Neutrophil (primary cell): Measurements from ENCODE around the gene PGAM1.
A peak's percentile ranks its signal among the peaks of the same experiment; 100 is the strongest.

ENCODE experiments used
- H3K27ac ChIP-seq: fragments of 200-600 bp; sonication (generic); 2 replicates; pipeline ENCODE4 v1.5.1; 2016; ENCODE audit warnings: mild to moderate bottlenecking, moderate library complexity
- H3K27me3 ChIP-seq: fragments of 200-600 bp; sonication (generic); 2 replicates; pipeline ENCODE4 v1.6.0; 2016; ENCODE audit warnings: mild to moderate bottlenecking
- H3K36me3 ChIP-seq: fragments of 200-600 bp; sonication (generic); 2 replicates; pipeline ENCODE4 v1.5.1; 2017
- H3K4me1 ChIP-seq, 2 experiments: fragments of 200-600 bp in 1 of 2; sonication (generic) in 1 of 2; 1 replicate in 1 of 2; 2 replicates in 1 of 2; pipeline versions ENCODE4 v1.5.1 to v1.6.1; 2013 to 2016; ENCODE audit warnings: low read depth in 1 of 2, low read length in 1 of 2, mild to moderate bottlenecking in 1 of 2, moderate library complexity in 1 of 2; ENCODE audit not compliant: control insufficient read depth in 1 of 2, insufficient read depth in 1 of 2
- H3K4me3 ChIP-seq, 2 experiments: fragments of 200-600 bp in 1 of 2; sonication (generic) in 1 of 2; 1 replicate in 1 of 2; 2 replicates in 1 of 2; pipeline ENCODE4 v1.5.1; 2013 to 2016; ENCODE audit warnings: low read depth in 1 of 2, low read length in 1 of 2, mild to moderate bottlenecking in 1 of 2, moderate library complexity in 1 of 2
- H3K9me3 ChIP-seq: fragments of 200-600 bp; sonication (generic); 2 replicates; pipeline ENCODE4 v1.5.1; 2016
- CTCF ChIP-seq: fragments of 200-600 bp; sonication (generic); IDR thresholded peaks from 2 replicates; pipeline ENCODE4 v1.5.1; 2016; ENCODE audit warnings: antibody characterized with exemption

The PGAM1 gene

GRCh38 chr10:97393034-97393573 lies 32.9 kb upstream of the PGAM1 start:
- Histone ChIP-seq H3K9me3 (no peaks in the 10 kb centered on the region), H3K4me3 (no peak overlapping the region), H3K27me3 (no peaks in the 10 kb centered on the region), H3K4me1 (peaks cover 24 to 34% of the 10 kb centered on the region in 2 experiments), H3K36me3 (peaks cover 36% of the 10 kb centered on the region), H3K27ac (no peak overlapping the region)
- TF ChIP-seq CTCF = no peak

- Histone ChIP-seq H3K4me1 (peaks cover 22 to 24% of the 10 kb centered on the region in 2 experiments), H3K27ac (peak overlapping the region; percentile 46), H3K9me3 (no peaks in the 10 kb centered on the region), H3K27me3 (no peaks in the 10 kb centered on the region), H3K36me3 (peaks cover 19% of the 10 kb centered on the region), H3K4me3 (no peak overlapping the region)
- no peak for TF ChIP-seq CTCF
Observed at GRCh38 chr10:97396056-97396455, 29.9 kb upstream of the PGAM1 start.

- Histone ChIP-seq H3K4me1 (peaks cover 59% of the 10 kb centered on the region in 2 experiments), H3K27ac (peak overlapping the region; percentile 97), H3K36me3 (peaks cover 5% of the 10 kb centered on the region), H3K27me3 (no peaks in the 10 kb centered on the region), H3K9me3 (no peaks in the 10 kb centered on the region), H3K4me3 (peak overlapping the region; percentile 84 to 88)
- no peak for TF ChIP-seq CTCF
Observed at GRCh38 chr10:97399843-97400545, 26.0 kb upstream of the PGAM1 start.

GRCh38 chr10:97400665-97401454 lies 25.1 kb upstream of the PGAM1 start, which contains the start of gene RRP12:
Gene RRP12, minus strand, starts transcription at chr10:97401340. Its CDS starts 109 bp downstream, at chr10:97401231.
- TF ChIP-seq CTCF = peak; percentile 49
- Histone ChIP-seq H3K36me3 (peaks cover 5% of the 10 kb centered on the region), H3K4me1 (peaks cover 67 to 68% of the 10 kb centered on the region in 2 experiments), H3K27ac (peak within 1 kb of the TSS; percentile 97), H3K4me3 (peak within 1 kb of the TSS; percentile 84 to 88), H3K27me3 (no peaks in the 10 kb centered on the region), H3K9me3 (no peaks in the 10 kb centered on the region)

- Histone ChIP-seq H3K27me3 (no peaks in the 10 kb centered on the region), H3K4me1 (peaks cover 74% of the 10 kb centered on the region in 2 experiments), H3K27ac (peak overlapping the region; percentile 97), H3K36me3 (no peaks in the 10 kb centered on the region), H3K9me3 (no peaks in the 10 kb centered on the region), H3K4me3 (peak overlapping the region; percentile 84 to 88)
- no peak for TF ChIP-seq CTCF
Observed at GRCh38 chr10:97401455-97401919, 24.5 kb upstream of the PGAM1 start.
